ENCODE data around the gene SLC25A27.

Gene SLC25A27

GRCh38 chr6:46688117-46688965 is 35.6 kb downstream of the SLC25A27 start:
- DNase-seq (ENCODE audit: low read depth) = no peak
- TF ChIP-seq CTCF (IDR thresholded peaks at IDR 0.05; ENCODE audit: insufficient read depth, low read depth, low read length, missing control alignments) = no peak
- H3K4me3 ChIP-seq (ENCODE audit: low read length) = no peak overlapping the region

GRCh38 chr6:46688966-46689335 is 36.2 kb downstream of the SLC25A27 start:
- no peak for TF ChIP-seq CTCF (IDR thresholded peaks at IDR 0.05; ENCODE audit: insufficient read depth, low read depth, low read length, missing control alignments)
- DNase-seq (ENCODE audit: low read depth) = no peak
- no peak overlapping the region for H3K4me3 ChIP-seq (ENCODE audit: low read length)

GRCh38 chr6:46689657-46690056 is 36.9 kb downstream of the SLC25A27 start:
- no peak for TF ChIP-seq CTCF (IDR thresholded peaks at IDR 0.05; ENCODE audit: insufficient read depth, low read depth, low read length, missing control alignments)
- H3K4me3 ChIP-seq (ENCODE audit: low read length) = no peak overlapping the region
- no peak for DNase-seq (ENCODE audit: low read depth)

- H3K4me3 ChIP-seq (ENCODE audit: low read length) = no peak overlapping the region
- DNase-seq (ENCODE audit: low read depth) = no peak
- no peak for TF ChIP-seq CTCF (IDR thresholded peaks at IDR 0.05; ENCODE audit: insufficient read depth, low read depth, low read length, missing control alignments)
These were observed 37.5 kb downstream of the SLC25A27 start for GRCh38 chr6:46690141-46690755.

GRCh38 chr6:46690911-46691451 is 38.2 kb downstream of the SLC25A27 start:
- TF ChIP-seq CTCF (IDR thresholded peaks at IDR 0.05; ENCODE audit: insufficient read depth, low read depth, low read length, missing control alignments) = no peak

GRCh38 chr6:46699970-46700369 is 47.2 kb downstream of the SLC25A27 start:
- H3K4me3 ChIP-seq (ENCODE audit: low read length) = no peak overlapping the region
- TF ChIP-seq CTCF (IDR thresholded peaks at IDR 0.05; ENCODE audit: insufficient read depth, low read depth, low read length, missing control alignments) = no peak
- no peak for DNase-seq (ENCODE audit: low read depth)

More at GRCh38 chr6:46690911-46691451, 38.2 kb downstream of the SLC25A27 start:
- no peak for DNase-seq (ENCODE audit: low read depth)
- H3K4me3 ChIP-seq (ENCODE audit: low read length) = no peak overlapping the region

Measured in epithelial cell of esophagus (primary cell).